HG03159 (cell line): Measurements from ENCODE around the gene SIL1.
"Not testable (repeated sequence)": the region's sequence is repeated elsewhere in the genome, so short reads cannot be mapped to it uniquely, and the experiment has no call there.

Experiments used
- ATAC-seq: cut with Tn5 transposase; IDR thresholded peaks from one replicate; pipeline ENCODE4 v1.9.1; 2021; ENCODE audit warnings: mild to moderate bottlenecking, moderate library complexity; ENCODE audit not compliant: unreplicated experiment

The SIL1 gene

DNA sequence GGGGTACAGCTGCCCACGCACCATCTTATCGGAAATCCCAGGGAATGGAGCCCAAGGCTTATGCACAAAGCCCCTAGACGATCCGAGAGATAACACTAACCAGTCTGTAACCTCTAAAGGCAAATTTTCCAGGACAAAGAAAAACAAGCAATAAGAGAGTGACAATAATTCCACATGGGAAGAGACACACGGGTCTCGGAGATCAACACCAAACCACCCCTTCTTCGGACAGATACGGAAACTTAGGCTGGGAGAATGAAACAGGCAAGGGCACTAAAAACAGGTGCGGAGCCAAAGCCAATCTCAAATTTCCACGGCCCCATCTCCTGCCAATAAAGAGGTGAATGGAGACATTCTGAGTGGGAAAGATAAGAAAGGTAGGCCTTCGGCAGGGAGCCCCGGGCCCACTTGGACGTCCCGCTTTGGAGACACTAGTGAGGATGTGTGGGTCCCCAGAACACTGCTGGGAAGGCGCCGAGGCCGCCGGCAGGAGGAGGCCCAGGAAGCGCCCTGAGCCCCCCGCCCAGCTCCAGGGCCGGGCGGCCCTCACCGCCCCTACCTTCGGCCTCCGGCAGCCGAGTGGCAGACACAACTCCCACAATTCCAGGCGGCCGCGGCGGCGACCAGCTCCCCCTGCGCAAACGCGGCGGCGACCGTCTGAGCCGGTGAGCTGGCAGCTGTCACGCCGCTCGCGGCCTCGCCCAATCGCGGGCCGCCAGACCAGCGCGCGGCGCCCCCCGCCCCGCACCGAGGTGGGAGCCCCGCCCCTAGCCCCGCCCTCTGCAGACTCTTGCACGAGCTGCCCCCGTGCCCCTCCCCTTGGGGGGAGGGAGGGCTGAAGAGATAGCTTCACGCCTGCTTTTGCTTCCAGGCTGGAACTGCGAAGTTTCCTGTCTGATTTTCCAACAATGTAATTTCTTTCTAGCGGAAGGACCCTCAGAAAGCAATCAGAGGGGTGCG lies at the start of gene SIL1:
TSS of gene SIL1 (minus strand) at position 659 of the 960 bp plus-strand sequence. CDS start 70,525 bp downstream, outside the sequence.
- ATAC-seq: peak; percentile 97

DNA sequence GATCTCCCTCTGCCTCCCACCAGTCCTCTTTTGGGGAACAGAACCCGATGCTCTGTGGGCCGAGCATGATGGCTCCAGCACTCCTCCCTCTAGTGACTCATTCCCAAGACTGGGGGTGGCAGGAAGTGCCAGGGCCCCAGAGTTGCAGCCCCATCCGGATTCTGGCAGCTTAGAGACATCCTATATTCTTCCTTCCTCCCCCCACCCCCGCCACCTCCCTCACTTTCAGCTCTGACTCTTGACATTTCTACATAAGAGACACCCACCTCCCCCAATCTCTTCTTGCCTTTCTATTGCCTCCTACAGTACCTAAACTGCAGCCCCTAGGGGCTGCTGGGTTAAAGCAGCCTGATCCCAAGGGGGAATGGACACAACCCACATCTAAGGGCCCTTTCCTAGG lies 48.2 kb upstream of the SIL1 start:
- ATAC-seq: no peak

DNA sequence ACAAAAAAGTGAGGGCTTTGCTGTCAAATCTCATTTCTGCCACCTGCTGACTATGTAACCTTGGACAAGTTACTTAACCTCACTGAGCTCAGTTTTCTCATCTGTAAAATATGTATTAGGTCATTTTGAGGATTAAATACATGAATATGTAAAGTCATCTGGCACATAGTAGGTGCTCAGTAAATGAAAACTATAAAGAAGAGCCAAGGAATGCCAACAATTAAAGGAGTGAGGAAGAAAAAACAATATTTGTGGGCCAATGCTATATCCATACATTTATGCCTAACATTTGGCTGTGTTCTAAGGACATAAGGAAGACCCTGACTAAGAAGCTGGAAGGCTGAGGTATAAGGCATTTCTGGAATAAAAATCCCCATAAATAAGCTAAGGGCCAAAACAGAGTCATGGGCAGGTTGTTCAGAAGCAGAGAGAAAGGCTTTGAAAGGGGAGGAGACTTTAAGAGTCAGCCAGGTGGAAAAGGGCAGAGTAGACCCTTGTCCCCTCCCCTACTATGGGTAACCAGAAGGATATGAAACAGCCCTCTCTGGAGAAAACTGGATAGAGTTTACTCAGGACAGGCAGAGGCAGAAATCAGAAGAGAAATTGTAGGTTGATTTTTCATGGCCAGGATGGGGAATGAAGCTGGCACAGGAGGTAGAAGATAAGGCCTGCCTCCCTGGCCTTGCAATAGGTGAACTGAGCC lies 47.6 kb upstream of the SIL1 start:
- ATAC-seq: no peak

DNA sequence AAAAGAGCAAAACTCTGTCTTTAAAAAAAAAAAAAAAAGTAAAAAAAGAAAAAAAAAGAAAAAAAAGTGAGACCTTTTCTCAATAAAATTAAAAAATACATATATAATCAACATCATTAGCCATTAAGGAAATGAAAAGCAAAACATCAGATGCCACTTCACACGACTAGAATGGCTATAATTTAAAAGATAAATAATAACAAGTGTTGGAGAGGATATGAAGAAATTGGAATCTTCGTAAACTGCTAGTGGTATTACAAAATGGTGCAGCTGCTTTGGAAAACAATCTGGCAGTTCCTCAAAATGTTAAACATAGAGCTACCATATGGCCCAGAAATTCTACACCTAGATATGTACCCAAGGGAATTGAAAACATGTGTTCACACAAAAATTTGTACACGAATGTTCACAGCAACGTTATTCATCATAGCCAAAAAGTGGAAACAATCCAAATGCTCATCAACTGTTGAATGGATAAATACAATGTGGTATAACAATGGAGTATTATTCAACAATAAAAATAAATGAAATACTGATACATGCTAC lies 45.3 kb upstream of the SIL1 start:
- ATAC-seq: no peak

DNA sequence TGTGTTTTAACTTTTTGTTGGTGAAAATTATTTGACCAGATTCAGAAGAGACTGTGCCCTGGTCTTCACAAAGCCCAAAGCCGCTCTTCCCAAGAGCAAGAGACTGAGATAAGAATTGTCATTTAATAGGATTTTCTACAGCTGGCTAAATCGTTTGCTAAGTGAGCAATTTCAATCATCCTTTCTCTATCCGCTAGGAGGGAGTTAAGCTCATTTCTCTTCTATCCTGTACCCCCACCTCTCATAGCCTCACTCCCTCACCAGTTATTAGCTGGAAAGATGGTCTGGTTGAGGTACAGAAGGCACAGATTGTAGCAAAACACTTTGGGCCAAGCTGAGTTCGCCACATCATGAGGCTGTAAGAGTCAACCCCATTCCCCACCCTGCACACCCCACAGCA lies 43.0 kb upstream of the SIL1 start:
- no peak for ATAC-seq

DNA sequence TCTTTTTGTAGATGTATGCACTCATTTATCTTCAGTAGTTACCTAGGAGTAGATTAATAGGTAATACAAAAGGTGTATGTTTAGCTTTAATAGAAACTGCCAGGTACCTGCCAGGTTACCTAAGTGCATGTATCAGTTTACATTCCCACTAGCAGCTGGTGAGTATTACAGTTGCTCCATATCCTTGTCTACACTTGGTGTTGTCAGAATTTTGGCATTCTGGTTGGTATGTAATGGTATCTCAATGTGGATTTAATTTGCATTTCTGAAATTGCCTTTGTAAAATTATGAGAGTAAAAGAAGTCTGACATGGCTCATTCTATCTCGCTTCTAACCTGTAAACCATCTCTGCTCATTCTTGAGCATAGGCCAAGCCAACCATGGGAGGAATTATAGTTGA lies 38.3 kb upstream of the SIL1 start:
- ATAC-seq: no peak

DNA sequence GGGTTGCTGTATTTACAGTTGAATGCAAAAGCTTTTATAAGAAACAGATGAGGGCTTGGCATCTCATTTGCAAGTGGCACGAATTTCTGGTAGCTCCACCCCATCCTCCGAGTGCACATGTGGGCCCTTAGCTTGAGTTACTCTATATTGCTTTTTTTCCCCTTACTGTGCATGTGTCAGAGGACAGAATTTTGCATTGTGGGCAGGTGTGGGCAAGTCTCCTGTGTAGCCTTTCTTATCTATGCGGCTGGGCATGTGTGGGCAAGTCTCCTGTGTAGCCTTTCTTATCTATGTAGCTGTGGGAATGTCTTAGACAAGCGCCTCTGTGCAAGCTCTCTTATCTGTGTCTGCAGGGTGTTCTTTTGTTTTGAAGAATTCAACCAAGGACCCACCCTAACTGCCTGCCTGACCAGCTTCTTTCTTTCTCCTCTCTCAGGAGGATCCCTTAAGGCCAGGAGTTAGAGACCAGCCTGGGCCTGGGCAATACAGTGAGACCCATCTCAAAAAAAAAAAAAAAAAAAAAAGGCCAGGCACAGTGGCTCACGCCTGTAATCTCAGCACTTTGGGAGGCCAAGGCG lies 34.1 kb upstream of the SIL1 start:
- ATAC-seq: no peak

DNA sequence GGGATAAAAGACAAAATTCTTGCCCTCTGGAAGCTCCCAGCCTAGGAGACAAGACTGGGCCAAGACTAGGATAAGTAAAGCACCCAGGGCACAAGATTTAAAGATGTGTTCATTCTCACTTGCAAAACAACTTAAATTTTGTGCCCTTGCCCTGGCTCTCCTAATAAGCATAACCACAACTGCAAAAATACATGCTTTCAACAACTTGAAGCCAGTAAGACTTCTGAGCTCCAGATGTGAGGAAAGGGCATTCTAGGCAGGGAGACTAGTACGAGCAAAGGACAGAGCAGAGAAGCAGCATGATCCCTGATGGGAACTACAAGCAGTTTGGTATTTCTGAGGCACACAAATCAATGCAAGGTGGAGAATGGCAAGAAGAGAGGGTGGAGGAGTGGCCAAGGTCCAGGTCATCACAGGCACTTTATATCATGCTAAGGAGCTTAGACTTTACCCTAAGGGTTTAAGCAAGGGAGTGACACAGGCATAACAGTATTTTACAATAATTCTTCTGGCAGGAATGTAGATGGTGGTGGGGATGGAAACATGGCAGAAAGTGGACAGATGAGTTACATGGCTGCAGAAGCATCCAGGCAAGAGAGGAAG lies 30.1 kb upstream of the SIL1 start:
- ATAC-seq: no peak

DNA sequence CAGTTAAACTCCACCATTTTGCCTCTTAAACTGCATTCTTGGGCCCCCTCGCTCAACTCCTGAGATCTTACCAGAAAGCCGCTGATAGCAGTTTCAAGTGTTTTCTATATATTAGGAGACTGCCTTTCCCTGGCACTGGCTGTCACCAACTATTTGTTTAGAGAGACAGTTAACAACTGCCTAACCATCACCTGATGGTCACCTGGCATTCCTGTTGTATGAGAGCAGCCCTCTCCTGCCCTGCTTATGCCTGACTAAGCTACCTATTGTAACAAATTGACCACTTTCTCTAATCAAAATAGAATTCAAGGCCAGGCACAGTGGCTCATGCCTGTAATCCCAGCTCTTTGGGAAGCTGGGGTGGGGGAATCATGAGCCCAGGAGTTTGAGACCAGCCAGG lies 28.0 kb upstream of the SIL1 start:
- ATAC-seq: no peak

DNA sequence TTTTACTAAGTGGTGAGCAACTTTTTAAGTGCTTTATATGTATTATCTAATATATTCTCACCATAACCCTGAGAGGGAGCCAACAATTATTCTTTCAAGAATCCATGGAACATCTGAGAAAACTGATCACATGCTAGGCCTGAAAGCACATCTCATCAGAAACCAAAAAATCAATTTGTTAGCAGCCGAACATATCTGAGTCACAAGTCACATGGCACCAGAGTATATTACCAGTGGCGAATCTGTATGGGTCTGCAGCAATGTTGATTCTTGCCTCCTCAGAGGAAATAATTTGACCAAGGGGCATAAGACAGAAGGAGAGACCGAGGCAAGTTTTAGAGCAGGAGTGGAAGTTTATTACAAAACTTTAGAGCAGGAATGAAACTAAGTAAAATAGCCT lies 25.3 kb upstream of the SIL1 start:
- ATAC-seq: no peak

DNA sequence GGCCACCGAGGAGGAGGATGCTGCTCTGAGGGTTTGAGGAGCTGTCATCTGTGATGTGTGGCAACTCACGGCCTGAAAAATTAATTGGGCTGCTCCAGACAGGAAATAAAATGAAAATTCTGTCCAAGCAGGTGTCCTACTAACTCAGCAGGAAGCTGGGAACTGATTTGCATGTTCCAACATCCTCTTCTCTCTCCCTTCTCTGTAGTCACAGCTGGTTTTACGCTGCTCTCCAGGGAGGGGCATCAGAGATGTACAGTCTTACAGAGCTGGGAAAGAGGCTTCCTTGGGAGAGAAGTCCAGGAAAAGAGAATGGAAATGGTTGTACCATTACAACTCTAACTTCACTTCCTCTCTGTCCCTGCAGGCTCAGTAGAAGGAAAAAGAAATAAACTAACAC lies 24.2 kb upstream of the SIL1 start:
- no peak for ATAC-seq

DNA sequence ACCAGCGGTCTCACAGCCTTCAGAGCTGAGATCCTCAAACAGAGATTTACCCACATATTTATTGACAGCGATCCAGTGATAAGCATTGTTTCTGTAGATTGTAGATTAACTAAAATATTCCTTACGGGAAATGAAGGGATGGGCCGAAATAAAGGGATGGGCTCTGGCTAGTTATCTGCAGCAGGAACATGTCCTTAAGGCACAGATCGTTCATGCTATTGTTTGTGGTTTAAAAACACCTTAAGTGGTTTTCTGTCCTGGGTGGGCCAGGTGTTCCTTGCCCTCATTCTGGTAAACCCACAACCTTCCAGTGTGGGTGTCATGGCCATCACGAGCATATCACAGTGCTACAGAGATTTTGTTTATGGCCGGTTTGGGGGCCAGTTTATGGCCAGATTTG lies 19.9 kb upstream of the SIL1 start:
- not testable (repeated sequence) for ATAC-seq

DNA sequence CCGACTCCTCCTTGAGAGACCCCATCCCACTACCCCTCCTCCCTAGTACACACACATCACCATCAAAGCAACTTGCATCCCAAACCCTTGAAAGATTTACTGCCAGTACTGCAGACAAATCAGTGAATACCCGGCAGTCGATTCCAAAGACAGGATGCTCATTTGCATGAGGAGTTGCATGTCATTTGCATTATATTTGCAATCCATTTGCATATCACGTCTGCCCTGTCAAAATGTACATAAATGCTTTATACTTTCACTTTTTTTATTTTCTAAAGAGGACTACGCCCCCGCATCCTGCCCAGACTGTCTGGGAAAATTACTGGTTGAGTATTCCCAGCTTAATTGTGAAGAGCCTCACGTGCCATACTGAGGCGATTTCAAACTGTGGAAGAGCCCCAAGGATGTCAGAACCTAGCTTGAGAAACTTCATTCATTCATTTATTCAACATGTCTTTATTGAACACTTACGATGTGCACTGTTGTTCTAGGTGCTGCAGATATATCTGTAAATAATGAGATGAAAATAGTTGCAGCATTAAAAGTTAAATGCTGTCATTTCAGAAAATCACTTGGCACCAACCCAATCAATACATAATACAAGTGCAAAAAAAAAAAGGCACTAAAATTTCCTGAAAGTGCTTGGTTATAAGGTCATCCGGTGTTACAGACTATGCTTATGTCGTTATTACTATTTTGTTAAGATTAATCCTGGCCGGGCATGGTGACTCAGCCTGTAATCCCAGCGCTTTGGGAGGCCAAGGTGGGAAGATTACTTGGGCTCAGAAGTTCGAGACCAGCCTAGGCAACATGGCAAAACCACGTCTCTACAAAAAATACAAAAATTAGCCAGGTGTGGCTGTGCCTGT lies 17.2 kb upstream of the SIL1 start:
- no peak for ATAC-seq

DNA sequence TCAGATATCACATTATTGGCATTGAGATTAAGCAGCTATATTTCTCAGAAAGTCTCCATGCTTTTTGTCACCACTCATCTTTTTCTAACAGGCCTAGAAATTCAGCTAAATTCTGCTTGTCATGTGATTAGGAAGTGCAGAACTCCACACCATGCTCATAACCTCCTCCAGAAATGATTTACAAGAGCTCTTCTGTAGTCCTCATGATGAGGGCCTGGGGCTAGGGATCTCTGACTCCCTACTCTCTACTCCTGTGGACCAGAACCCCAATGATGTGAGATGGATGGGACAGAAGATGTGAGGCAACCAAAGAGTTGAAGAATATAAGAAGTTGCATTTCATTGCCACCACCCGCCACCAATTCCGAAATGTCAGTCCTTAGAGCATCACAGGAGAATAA lies 16.5 kb upstream of the SIL1 start:
- no peak for ATAC-seq

DNA sequence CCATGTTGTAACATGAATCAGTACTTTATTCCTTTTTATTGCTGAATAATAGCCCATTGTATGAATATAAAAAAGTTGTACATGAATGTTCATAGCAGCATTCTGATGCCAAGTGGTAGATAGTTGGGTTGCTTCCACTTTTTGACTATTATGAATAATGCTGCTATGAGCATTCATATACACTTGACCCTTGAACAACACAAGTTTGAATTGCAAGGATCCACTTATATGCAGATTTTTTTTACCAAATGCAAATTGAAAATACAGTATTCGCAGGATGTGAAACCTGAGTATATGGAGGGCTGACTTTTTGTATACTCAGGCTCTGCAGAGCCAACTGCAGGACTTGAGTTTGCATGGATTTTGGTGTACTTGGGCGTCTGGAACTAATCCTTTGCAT lies 14.7 kb upstream of the SIL1 start:
- ATAC-seq: no peak

DNA sequence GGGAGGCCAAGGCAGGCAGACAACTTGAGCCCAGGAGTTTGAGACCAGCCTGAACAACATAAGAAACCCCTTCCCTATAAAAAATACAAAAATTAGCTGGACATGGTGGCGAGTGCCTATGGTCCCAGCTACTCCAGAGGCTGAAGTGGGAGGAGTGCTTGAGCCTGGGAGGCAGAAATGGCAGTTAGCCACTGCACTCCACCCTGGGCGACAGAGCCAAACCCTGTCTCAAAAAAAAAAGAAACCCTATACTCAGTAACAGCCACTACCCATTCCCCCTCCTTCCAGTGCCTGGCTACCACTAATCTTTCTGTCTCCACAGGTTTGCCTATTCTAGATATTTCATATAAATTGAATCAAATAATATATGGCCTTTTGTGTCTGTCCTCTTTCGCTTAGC lies 14.3 kb upstream of the SIL1 start:
- no peak for ATAC-seq

DNA sequence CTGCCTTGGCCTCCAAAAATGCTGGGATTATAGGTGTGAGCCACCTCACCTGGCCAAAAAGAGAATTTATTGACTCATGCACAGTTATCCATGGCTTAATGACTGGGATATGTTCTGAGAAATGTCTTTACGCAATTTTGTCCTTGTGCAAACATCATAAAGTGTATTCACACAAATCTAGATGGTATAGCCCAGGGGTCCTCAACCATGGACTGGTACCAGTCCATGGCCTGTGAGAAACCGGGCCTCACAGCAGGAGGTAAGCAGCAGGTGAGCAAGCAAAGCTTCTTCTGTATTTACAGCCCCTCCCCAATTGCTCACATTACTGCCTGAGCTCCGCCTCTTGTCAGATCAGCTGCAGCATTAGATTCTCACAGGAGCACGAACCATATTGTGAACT lies 12.4 kb upstream of the SIL1 start:
- ATAC-seq: no peak

DNA sequence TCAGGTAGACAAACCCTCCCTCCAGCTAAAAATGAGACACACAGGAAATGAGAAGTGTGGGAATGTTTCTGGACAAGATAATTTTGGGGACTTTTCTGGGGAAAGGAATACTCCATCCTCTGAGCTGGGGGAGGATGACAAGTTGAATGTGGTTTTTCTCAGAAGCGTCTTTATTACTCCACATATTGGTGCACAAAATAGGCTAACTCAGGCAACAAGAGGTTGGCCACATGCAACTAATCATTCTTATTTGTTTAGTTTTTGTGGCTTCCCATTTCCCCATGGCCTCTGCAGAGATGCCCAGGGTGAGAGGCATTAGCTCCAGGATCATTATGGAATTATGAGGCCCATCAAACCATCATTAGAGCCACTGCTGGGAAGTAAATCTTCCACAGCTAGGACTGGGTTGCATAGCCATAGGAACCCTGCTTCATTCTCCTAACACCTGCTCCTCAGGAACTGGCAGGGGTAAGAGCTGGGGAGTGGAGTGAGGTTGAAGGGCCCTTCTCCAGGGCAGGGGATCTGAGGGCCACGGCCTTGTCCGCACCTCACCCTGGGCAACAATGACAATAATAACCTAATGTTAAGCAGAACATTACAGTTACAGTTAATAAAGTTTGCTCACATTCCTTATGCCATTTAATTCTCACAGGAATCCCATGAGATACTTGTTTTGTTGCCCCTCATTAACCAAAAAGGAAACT lies 9.3 kb upstream of the SIL1 start:
- no peak for ATAC-seq

DNA sequence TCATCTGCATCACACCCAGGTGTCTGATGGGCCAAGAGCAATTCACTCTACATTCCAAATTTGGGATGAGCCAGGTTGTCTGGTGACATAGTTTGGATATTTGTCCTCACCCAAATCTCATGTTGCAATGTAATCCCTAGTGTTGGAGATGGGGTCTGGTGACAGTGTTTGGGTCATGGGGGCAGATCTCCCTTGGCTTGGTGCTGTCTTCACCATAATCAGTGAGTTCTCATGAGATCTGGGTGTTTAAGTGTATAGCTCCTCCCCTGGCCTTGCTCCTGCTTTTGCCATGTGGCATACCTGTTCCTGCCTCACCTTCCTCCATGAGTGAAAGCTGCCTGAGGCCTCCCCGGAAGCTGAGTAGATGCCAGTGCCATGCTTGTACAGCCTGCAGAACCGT lies 7.4 kb upstream of the SIL1 start:
- ATAC-seq: no peak

DNA sequence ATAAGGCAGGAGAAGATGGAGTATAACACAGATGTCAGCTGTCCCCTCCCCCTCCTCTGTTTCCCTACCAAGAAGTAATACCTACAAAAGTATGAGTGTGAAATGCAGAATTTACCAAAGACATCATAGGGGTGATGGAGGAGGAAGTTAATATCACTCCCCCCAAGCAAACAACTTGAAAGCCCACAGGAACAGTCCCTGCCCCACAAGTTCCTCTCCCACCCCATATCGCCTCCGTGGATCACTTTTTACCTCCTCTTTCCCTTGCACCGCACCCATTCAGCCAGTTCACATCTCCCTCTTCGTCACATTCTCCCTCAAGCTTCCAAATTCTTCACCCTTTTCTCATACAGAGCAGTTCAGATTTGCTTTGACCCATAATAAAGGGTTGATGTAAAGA lies 7.0 kb upstream of the SIL1 start:
- no peak for ATAC-seq
